ENCODE data around the gene PPP6C. TPM values are rescaled to one million over a fixed set of nuclear protein-coding genes. Genes with fewer than 3 reads are reported as not detected.

Gene PPP6C
- total and polyA plus RNA-seq, 5 experiments from 2014 or later = 47.2 to 59.0 (median 51.9) TPM

DNA sequence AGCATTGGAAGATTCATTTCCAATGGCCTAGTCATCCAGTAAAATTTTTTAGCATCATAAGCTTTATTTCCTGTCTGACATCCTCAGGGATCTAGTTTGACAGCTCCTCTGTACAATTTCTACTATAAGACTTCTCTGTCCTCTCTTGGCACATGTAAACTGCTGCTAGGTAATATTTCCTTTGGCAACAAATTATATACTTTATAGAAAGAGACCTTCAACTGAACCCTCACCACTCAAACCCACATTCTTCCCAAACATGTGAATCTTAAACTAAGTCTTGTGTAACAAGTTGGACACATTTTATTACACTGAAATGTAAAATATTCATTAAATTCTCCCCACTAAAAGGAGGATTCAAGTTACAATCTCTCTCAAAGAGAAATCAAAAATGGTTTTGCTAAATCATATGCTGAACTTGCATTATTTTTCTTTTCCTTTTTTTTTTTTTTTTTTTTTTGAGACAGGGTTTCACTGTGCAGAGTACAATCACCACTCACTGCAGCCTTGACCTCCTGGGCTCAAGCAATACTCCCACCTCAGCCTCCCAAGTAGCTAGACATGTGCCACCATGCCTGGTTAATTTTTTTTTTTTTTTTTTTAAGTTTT, 83.2 kb downstream of the PPP6C start:
- no peak overlapping the region for H3K4me3 Mint-ChIP-seq

DNA sequence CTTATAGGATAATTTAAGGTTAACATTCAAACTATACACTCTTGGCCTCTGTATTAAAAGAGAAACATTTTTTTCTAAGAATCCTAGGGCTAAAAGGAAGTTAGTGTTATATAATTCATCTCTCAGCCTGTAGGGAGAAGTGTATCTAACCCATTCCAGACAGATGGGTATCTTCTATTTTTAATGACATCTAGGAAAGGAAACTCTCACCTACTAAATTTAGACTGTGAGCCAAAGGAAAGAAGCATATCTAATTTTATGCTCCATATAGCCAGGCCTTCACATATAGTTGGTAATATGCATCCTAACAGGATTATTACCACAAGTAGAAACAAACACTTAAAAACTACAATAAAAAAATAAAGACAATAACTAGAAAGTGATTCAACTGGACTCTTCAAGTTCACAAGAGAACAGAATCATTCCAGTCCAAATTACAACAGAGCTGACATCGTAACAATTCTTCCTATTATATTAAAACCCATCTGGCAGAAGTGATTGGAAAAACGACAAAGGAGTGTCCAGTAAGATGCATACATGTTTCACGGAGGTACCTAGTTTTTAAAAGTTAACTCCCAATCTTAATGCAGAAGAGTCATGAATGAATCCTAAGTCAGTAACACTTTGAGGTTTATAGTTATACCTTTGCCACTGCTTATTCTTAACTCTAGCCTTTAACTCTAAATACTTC, 85.7 kb downstream of the PPP6C start:
- POLR2A ChIA-PET = no interaction called here
- H3K4me1 Mint-ChIP-seq = peaks cover 3 to 16% (median 9%) of the 10 kb centered on the region in 4 donors
- no peak for ATAC-seq

More for the DNA sequence above, 83.2 kb downstream of the PPP6C start:
- peaks cover 0 to 2% (median 0%) of the 10 kb centered on the region in 9 donors for H3K9me3 Mint-ChIP-seq
- no peaks in the 10 kb centered on the region for H3K27me3 Mint-ChIP-seq
- peaks cover under 1 to 3% (median 2%) of the 10 kb centered on the region in 3 donors for H3K36me3 Mint-ChIP-seq
- H3K4me1 Mint-ChIP-seq = peaks cover 6 to 16% (median 11%) of the 10 kb centered on the region in 4 donors
- DNase-seq (no peak), ATAC-seq (no peak)
- no peak overlapping the region for H3K27ac Mint-ChIP-seq
- POLR2A ChIA-PET = no interaction called here

DNA sequence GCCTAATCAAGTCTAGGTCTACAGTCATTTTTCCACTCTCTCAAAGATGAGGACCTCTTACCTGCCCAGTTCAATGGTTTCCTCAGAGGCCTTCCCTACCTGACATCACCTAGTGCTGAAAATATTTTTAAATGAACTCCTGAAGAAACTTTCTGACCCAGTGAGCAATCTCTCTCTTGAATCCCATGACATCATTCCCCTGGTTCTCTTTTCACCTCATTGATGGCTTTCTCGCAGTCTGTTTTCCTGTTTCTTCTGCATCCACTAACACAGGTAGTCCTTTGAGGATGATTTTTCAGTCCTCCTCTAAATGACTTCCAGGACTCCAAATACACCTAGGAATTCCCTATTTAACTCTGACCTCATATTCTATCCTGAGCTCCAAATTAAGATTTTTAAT, 86.6 kb downstream of the PPP6C start:
- Mint-ChIP-seq H3K27ac (peak overlapping the region in 2 of 10 donors; percentile 2 to 81), H3K27me3 (no peaks in the 10 kb centered on the region), H3K4me3 (no peak overlapping the region), H3K36me3 (peaks cover 0 to 7% (median 0%) of the 10 kb centered on the region in 3 donors), H3K9me3 (no peaks in the 10 kb centered on the region), H3K4me1 (peaks cover 3 to 16% (median 9%) of the 10 kb centered on the region in 4 donors)
- POLR2A ChIA-PET = no interaction called here
- no peak for DNase-seq
- ATAC-seq = no peak

More for the DNA sequence above, 85.7 kb downstream of the PPP6C start:
- Mint-ChIP-seq H3K36me3 (peaks cover 0 to 7% (median 0%) of the 10 kb centered on the region in 3 donors), H3K4me3 (no peak overlapping the region), H3K9me3 (no peaks in the 10 kb centered on the region), H3K27me3 (no peaks in the 10 kb centered on the region), H3K27ac (peak overlapping the region in 1 of 10 donors; percentile 6)
- no peak for DNase-seq

DNA sequence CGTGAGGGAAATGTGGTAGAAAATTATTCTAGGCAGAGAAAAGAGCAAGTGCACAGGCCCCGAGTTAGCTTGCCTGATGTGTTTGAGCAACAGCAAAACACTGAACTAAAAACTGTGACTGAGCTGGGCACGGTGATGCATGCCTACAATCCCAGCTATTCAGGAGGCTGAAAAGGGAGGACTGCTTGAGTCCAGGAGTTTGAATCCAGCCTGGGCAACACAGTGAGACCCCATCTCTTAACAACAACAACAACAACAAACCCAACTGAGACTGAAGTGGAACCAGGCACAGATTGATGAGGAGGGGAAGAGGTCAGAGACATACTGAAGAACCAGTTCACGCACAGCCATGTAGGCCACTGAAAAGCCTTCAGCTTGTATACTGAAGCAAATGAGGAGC, 88.8 kb downstream of the PPP6C start:
- no peak for ATAC-seq
- Mint-ChIP-seq H3K4me1 (peaks cover 3 to 18% (median 11%) of the 10 kb centered on the region in 4 donors), H3K36me3 (peaks cover 7 to 10% (median 8%) of the 10 kb centered on the region in 3 donors), H3K4me3 (no peak overlapping the region), H3K27ac (peak overlapping the region in 2 of 10 donors; percentile 26 to 31), H3K27me3 (no peaks in the 10 kb centered on the region), H3K9me3 (peaks cover 0 to 10% (median 4%) of the 10 kb centered on the region in 9 donors)
- no peak for DNase-seq
- POLR2A ChIA-PET = interaction anchor here (0.5 kb wide), 1 partner anchor 235 kb away, joined by 4 read pairs; no protein-coding TSS in a partner anchor

DNA sequence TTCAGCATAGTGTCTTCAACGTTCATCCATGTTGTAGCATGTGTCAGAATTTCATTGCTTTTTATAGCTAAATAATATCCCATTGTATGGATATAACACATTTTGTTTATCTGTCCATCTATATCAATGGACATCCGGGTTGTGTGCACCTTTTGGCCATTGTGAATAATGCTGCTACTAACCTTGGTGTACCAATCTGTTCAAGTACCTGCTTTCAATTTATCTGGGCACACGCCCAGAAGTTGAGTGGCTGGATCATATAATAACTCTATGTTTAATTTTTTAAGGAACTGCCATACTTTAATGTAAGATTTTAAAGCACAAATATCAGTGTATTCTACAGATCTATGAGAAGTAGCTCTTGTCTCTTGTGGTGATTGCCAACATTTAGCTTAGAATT, 89.8 kb downstream of the PPP6C start:
- no peak for DNase-seq
- no peak for ATAC-seq
- Mint-ChIP-seq H3K27ac (no peak overlapping the region), H3K27me3 (no peaks in the 10 kb centered on the region), H3K36me3 (peaks cover 12 to 19% (median 17%) of the 10 kb centered on the region in 3 donors), H3K4me1 (peaks cover 3 to 24% (median 12%) of the 10 kb centered on the region in 4 donors), H3K4me3 (no peak overlapping the region), H3K9me3 (peaks cover 0 to 10% (median 5%) of the 10 kb centered on the region in 9 donors)
- POLR2A ChIA-PET = no interaction called here

Other genes with a start within 250 kb of the PPP6C start
- gene GOLGA1, start 248.7 kb downstream of the PPP6C start, total RNA-seq = 10 to 100 TPM; 28.4 to 31.1 TPM
- 1 to 10 TPM; 2.4 to 6.8 (median 6.8) TPM for gene GOLGA1, start 248.7 kb downstream of the PPP6C start, polyA plus RNA-seq
- gene SCAI, start 46.3 kb downstream of the PPP6C start, total RNA-seq = 10 to 100 TPM; 15.3 to 15.7 TPM
- 1 to 10 TPM; 1.1 to 3.9 (median 3.7) TPM for gene SCAI, start 46.3 kb downstream of the PPP6C start, polyA plus RNA-seq
- 10 to 100 TPM; 13.1 TPM for gene RABEPK, start 10.7 kb upstream of the PPP6C start, total RNA-seq
- 10 to 100 TPM; 29.4 to 44.2 (median 32.7) TPM for gene RABEPK, start 10.7 kb upstream of the PPP6C start, polyA plus RNA-seq
- gene HSPA5, start 51.5 kb upstream of the PPP6C start, total RNA-seq = 10 to 100 TPM; 94.6 to 96.6 TPM
- 100 to 1,000 TPM; 130 to 162 (median 143) TPM for gene HSPA5, start 51.5 kb upstream of the PPP6C start, polyA plus RNA-seq
- 10 to 100 TPM; 63.5 to 77.6 TPM for gene GAPVD1, start 72.0 kb upstream of the PPP6C start, total RNA-seq
- 10 to 100 TPM; 43.7 to 50.7 (median 48.5) TPM for gene GAPVD1, start 72.0 kb upstream of the PPP6C start, polyA plus RNA-seq